Esophagus mucosa (tissue), 1 donor: ENCODE data around the gene VTN. TPM values are rescaled to one million over a fixed set of nuclear protein-coding genes. Genes with fewer than 3 reads are reported as not detected.

Source experiments
- ATAC-seq: fragments of 200-7000 bp; cut with Tn5 transposase; one replicate; pipeline ENCODE4 v1.9.1; 2020
- total RNA-seq: library from RNA; stranded (reverse); gene quantifications from one replicate; pipeline ENCODE4 v1.2.4, GENCODE V29; 2023
- donor health status: DM: yes; HTN: yes; CAD: no.

The VTN gene
- total RNA-seq, 1 donor from 2014 or later = 0.60 TPM

DNA sequence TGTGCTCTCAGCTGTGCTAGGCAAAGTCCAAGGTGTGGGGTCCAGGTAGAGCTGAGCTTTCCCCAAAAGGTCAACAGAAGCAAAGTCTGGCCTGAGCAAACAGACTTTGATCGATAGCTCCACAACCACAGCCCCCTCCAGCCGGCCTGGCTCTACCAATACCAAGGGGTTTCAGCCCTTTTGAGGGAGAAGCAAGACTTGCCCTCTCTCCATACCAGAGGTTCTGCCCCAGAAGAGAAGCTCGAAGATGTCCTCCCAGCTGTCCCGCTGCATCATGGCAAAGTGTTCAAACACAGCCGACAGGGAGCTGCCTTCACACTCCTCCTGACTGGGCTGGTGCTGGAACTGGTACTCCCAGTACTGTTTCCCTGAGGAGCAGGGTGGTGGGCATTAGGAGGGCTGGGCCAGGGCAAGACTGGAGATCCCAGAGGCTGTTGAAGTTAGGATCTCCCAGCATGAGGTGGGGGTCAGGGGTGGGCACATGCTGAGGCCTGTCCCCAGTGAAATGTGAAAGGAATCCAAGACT is 1.7 kb downstream of the VTN start:
- no peak for ATAC-seq

DNA sequence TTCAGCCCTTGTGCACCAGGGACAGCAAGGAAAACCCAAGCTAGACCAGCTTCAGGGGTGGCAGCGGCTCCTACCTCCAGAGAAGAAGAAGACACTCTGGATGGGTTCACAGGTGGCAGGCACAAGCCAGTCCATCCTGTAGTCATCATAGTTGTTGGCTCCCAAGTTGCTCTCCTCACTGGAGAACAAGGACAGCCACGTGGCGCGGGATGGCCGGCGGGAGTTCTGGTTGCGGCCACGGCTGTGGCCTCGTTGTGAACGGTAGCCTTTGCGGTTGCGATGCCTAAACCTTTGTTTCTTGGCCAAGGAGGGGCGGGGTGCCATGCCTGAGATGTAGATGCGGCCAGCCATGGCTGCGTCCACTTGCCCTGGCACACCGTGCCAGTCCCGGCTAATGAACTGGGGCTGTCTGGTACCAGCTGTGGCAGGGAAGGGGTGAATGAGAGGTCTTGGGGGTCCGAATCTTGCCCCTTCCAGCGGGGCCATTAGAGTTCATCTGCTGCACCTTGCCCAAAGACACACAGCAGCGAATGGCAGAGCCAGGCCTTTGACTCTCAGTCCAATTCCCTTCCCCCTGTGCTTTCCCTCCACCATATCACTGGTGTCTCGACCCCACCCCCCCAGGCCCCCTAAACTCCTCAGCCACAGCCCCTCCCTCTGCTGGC is 2.3 kb downstream of the VTN start:
- no peak for ATAC-seq

DNA sequence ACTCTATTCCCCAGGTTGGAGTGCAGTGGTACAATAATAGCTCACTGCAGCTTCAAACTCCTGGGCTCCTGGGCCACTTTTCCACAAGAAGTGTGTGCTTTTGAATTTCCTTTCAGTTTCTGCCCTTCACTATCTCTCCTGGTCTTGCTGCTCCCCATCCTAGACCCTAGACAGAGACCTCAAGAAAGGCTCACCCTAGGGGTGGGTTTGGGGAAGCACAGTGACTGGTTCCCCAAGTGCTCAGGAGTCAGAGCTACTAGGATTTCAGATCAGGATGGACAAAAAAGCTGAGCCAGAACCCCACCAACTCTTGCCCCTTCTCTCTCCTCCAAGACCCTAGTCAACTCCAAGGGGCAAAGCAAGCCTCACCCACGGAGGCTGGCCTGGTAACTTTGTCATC is 3.5 kb downstream of the VTN start:
- ATAC-seq = no peak

DNA sequence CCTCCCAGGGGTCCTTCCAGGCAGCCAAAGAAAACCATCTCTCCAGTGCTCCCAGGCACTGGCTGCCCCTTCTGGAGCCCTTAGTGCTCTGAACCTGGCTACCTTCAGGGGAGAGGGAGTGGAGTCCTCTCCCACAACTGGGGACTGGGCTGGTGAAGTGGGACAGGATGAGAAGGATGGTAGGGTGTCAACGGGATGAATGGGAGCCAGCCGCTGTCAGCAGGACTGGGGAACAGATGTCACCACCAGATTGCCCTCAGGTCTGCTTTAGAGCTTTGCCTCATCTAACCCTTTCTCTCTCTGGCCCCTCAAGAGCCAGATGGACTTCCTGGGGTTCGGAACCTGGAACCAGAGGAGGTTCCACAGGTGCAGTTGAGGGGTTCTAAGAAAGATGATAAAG is 4.6 kb downstream of the VTN start:
- ATAC-seq = no peak

DNA sequence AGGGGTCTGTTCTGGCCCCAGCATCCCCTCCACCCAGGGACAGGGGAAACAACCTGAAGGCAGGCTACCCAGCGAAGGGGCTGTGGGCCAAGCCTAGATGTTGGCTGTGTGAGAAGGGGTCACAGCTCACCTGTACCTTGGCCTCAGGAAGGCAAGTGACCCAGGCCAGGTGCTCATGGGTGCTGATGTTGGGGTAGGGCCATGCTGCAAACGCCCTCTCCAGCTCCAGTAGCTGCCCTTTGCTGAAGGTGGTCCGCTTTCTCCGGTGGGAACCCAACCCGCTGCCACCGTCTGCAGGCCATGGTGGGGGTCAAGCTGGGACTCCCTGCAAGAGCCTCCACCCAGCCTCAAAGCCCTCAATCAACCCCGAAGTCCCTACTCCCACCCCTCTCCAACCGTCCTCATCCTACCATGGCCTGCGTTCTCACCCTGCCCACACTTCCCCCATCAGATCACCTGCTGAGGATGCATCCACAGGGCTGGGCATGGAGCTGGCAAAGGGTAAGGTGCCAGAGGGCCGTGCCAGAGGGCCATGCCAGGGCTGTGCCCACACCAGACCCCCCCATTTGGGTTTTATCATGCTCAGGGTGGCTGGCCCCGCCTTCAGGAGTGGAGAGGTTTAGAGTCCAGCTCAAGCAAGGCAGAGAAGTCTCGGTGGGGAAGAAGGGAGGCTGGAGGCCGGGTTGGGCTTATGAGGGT is 5.3 kb downstream of the VTN start, which contains the start of gene SEBOX:
SEBOX (minus strand) TSS at position 535 of the 699 bp plus-strand sequence; CDS start at position 487, 48 bp downstream.
- no peak for ATAC-seq

DNA sequence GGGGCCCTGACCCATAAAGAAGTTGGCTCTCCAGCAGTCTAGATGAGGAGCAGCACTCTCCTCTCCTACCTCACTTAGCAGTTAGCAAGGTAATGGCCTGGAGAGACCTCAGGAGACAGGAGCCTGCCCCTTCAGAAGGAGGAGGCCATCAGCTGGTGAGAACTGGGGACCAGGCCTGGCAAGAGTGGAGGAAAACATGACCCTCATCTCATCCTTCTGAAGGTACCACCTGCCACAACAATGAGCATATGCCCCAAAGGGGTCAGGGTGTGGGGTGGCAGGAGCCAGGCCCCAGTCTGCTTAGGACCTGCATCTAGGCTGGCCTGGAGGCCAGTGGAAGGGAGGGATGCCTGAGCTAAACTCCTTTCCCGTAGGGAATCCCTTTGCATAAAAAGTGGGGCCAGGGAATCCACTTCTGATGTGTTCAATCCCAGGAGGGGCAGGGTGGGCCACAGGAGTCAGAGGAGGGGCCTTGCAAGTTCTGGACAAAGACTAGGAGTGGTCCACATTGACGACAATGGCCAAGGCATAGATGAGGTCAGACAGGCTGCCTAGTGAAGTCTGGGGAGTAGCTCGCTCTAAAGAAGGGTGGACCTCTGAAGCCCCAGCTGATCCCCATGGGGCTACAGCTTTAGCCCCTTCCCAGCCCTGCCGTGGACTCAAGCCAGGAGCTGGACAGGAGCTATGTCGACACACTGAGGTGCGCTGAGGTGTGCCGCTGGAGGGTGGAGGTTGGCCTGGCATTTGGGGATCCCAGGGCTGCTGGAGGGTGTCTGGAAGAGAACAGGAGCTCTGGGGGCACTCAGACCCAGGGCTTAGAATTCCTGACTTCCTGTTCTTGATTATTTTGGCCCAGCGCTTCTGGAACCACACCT is 6.1 kb downstream of the VTN start:
- no peak for ATAC-seq

DNA sequence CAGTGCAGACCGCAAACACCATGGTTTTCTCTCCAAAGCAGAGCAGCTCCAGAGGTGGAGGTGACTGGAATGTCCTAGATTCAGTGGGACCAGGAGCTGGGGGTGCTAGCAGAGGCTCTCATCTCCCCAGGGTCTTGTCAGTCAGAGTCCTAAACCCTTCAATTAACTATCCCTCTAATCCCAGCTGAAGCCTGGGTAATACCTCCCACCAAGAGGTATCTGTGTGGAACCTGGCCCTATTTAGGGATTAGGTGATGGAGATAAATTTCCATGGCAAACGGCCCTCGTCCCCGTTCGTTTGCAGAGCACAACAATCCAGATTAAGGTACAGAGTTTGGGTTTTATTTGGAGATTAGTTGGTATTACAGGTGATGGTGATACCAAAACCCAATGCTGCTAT is 6.9 kb downstream of the VTN start:
- no peak for ATAC-seq

DNA sequence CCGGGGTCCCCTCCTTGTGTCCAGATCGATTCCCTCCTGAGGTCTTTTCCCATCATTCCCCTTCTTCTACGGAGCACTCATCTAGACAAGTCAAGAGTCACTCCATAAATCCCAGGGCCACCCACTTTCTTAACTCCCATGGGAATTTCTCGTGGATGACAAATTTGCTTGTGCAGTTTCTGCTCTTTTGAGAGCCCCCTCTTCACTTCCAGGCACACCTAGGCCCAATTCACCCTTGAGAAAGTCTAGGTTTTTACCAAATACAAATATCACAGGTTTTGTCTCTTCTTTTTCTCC is 12.3 kb downstream of the VTN start:
- ATAC-seq = no peak

DNA sequence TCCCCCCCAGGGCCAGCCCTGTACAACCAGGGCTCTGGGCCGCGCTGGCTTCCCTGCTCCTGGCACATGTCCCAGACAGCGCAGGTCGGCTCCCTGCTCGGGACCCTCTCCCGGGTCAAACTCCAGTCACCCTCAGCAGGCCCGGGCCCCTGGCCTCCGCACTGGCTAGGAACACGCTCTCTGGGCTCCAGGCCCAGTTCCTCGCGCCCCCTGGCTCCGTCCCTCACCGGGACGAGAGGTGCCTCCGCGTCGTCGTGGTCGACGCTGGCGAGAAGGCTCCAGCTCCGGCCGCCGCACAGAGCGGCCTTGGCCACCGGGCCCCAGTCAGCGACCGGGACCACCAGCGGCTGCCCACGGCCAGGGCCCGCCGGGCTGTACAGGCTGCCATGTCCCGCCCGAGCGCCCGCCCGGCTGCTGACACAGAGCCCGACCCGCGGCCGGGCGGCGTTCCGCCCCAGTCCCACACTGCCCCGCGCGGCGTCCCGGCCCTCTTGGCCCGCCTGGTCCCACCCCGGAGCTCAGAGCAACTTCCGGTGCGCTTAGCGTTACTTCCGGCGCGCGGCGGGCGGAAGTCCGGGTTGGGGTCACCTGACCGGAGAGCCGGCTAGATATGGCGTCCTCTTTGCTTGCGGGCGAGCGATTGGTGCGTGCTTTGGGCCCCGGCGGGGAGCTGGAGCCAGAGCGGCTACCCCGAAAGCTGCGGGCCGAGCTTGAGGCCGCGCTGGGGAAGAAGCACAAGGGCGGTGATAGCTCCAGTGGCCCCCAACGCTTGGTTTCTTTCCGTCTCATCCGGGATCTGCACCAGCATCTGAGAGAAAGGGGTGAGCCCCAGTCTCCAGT is 12.8 kb downstream of the VTN start, which contains the start of gene POLDIP2:
POLDIP2 (minus strand) TSS at position 467 of the 840 bp plus-strand sequence; CDS start at position 388, 79 bp downstream.
- ATAC-seq = peak; percentile 99

DNA sequence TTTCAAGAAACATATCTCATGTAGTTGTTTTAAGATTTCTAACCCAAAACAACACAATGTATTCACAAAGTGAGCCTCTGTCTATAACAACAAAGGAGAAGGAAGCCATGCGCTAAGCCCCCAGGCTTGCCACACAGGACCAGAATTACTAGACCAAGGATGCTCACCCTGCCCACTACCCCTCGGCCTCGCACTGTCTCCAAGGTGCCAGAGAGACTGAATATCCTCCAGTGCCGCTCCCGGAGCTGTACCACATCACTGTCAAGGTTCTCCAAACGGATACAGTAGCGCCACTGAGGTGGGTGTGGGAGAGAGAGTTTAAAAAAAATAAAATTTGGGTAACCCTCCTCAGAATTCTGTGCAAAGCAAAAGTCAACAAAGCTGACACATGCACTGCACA is 19.8 kb downstream of the VTN start:
- no peak for ATAC-seq

DNA sequence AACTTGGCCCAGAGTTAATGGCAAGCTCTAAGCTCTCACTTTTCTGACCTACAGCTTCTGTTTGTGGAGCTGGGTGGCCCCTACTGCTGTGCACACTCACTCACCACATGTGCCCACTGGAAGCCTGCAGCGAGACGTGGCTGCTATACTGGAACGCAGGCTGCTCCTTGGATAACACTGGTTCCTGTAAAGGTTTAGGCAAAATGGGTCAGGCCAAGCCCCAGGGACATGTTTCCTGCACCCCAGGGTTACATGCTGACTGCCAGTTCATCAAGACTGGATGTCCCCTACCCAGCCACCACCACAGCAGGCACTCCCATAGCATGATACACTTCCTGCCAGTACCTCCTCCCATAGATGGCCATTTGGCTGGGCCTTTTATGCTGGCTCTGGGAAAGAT is 21.1 kb downstream of the VTN start:
- ATAC-seq = no peak

DNA sequence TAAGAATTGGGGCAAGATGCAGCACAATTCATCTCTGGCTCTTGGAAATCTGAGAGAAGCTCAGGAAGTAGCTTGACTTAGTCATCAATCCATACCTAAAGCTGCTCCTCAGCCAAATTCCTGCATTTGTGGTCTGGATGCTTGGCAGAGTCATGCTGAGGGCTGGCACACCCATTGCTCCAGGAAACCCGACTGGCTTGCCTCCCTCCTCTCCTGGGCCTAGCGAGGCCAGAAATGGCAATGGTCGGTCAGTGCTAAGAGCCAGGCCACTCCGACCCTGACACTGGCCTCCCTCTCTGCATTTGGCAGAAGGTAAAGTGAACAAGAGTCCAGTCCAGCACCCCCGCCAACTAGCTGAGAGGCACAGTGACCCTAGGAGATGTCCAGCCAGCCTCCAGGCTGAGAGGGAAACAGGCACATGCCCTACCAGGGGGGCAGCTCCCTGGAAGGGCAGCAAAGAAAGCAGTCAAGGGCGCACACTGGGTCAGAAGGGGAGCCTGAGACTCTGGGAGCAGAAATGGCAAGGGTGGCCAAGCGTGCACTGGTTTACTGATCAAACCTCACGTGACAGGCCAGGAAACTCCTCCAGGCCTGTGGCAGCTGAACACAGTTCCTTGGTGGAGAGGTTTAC is 22.7 kb downstream of the VTN start:
- ATAC-seq = peak; percentile 56

DNA sequence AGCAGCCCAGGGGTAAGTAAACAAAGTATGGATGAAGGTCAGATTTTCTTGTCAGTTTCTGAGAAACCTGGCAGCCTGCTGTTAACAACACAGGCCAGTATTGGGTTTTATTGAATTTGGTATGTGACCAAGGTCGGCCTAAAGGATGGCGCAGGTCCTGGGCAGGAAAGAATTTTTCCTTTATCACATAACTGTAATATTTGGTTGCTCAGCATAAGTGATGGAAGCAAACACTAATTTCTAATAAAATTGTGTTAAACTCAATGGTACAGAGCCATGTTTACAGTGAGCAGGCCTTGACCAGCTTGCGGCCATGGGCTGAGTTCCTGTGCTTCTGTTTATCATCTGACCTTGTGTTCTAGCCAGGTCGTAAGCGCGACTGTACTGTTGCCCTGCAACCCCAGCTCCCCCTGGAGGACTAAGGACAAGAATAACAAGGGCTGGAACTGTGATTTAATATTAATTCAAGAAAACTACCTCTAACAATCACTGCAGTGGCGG is 23.3 kb downstream of the VTN start:
- ATAC-seq = no peak

DNA sequence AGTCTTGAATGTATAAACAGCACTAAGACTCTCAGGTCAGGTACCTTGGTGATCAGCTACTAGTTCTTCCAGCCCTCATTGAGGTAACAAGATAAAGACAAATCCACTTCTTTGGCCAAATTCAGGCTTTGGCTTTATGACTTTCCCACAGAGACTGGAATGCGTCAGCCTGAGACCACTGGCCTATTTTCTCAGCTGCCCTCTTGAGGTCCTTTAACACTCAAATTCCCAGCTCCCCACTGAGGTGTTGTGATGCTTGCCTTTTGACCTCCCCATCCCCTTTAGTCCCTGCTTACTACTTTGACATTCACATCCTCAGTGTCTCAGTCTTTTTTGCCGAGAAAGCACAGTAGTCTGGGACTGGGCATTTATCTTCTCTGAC is 23.9 kb downstream of the VTN start:
- no peak for ATAC-seq

DNA sequence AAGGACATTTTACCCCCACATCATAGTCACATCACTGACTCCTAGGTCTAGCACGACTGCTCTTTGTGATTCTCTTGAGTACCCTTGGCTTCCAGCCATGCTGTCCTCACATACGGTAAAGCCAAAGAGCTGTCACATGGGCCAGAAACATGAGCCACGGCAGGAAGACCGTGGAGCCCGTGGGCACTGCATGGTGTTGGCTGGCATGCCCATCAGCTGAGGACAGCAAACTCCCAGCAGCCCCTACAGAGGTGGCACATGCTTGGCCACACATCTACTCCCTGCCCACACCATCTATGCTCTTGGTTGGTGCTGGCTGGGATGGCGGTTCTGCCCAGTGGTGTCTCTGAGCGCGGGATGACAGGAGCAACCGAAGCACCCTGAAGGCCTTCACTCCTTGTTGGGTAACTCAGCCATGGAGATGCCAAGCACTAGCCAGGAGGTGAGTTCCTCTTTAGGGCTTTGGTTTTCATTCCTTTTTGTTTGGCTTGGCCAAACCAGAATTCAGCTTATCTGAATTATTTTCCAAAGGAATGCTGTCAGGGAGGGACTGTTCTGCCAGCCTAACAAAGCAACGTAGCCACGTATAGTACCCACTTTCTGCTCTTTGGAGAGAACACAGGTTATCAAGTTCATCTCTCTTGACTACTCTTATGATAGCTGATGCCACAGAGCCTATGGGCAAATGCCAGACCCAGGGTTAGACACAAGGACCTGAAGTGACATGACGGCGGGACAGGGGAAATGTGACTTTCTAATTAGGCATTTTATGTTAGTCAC is 24.5 kb downstream of the VTN start:
- no peak for ATAC-seq

DNA sequence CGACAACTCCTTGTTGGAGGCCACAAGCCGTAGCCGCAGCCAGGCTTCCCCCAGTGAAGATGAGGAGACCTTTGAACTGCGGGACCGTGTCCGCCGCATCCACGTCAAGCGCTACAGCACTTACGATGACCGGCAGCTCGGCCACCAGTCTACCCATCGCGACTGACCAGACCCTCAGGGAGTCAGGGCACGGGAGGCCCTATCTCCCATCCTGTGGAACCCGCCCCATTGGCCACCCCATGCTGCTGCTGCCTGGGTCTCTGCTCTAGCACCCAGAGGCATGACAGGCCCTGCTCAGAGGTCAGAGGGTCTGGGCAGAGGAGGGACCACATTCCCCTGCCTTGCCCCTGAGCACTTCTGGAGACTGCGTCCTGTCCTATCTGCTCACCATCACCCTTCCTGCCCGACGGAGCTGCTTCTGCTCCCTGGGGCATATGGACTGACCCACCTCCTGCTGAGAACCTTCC is 25.6 kb downstream of the VTN start:
- ATAC-seq = no peak

DNA sequence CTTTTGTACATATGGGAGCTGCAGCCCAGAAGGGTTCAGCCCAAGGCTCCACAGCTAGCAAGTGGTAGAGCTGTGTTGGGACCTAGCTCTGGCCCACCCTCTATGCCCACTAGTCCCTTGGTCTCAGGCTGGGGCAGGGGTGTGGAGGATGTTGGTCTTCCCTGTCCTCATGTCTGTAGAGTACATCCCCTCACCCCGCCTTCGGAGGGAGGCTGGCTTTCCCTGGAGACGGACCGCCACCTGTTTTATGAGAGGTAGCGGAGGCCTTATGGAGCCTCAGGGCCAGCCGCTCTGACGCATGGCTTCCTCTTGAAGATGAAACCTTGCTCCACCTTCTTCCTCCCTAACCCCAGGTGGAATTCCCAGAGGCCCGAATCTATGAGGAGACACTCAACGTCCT is 26.1 kb downstream of the VTN start:
- ATAC-seq = peak; percentile 2

DNA sequence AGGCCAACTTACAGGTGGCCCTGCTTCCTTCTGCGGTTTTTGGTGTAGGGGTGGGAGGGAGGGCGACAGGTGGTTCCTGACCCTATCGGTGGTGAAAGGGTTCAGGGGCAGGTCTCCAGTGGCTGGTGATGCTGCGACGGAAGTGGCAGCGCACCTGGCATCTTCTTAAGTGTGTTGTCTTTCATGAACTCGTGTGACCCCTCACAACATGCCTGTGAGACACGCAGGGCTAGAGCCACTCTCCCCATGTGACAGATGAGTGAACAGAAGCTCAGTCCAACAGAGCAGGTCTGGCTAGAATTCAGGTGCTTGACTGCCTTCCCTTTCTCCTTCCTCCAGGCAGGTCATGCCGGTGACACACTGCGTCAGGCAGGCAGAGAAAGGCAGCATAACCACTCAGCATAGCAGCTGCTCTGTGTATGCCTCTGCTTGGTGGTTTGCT is 26.6 kb downstream of the VTN start:
- ATAC-seq = peak; percentile 67

DNA sequence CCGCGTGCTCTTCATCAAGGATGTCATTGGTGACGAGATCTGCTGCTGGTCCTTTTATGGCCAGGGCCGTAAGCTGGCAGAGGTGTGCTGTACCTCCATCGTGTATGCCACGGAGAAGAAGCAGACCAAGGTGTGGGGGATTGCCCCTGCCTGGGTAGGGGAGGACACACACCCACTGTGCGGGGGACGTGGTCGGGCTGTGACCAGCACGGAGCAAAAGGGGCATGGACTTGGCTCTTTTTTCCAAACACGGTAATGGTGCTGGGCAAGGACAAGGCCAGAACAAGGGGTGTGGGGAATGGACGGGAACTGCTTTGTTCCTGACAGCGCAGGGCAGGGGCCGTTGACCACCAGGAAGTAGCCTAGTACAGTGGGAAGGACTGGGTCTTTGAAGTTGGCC is 27.8 kb downstream of the VTN start:
- ATAC-seq = no peak

DNA sequence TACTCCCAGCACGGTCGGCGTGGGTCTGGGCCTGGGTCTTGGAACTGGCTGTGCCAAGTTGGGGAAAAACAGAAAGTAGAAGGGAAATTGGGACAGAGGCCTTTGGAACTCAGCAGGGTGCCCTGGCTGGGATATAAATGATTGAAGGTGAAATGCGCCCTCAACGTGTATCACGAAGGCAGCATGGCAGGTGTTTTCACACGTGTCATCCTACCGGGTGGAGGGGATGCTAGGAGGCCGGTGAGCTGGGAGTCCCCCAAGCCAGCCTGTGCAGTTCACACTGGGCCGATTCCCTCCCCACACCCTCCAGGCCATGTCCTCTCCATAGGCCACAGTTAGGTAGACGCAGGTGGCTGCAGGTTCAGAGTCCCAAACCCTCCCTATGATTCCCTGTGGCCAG is 28.6 kb downstream of the VTN start:
- ATAC-seq = no peak

DNA sequence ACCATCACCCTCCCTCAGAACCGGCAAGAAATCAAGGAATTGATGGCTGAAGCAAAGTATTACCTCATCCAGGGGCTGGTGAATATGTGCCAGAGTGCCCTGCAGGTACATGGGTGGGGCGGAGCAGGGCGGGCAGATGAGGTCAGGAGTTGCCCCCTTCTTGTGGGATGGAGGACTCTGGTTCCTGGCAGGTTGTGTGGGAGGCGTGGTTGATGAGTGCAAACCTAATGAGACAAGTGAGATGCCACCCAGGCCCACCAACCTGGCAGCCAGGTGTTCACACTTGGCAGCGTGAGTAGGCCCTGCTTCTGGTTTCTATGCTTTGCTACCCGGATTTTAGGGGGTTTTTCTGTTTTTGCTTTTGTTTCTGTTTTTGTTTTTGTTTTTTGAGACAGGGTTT is 29.7 kb downstream of the VTN start:
- ATAC-seq = no peak
